ENCODE measurements around the gene CISH.

CISH gene

GRCh38 chr3:50639055-50639494 is 27.5 kb upstream of the CISH start:
- in situ Hi-C loops (cut with MboI; ENCODE audit: low pct_unique_long_range_greater_than_20kb, low sequenced_read_pairs, unreplicated experiment): no loop called here
- DNase-seq (ENCODE audit: low spot score): no peak
- TF ChIP-seq CTCF (IDR thresholded peaks at IDR 0.05; ENCODE audit: extremely low read depth, insufficient read depth, missing control alignments): no peak

GRCh38 chr3:50637945-50638344 is 26.4 kb upstream of the CISH start:
- DNase-seq (ENCODE audit: low spot score): no peak
- TF ChIP-seq CTCF (IDR thresholded peaks at IDR 0.05; ENCODE audit: extremely low read depth, insufficient read depth, missing control alignments): no peak
- in situ Hi-C loops (cut with MboI; ENCODE audit: low pct_unique_long_range_greater_than_20kb, low sequenced_read_pairs, unreplicated experiment): no loop called here

GRCh38 chr3:50637011-50637410 is 25.4 kb upstream of the CISH start:
- no peak for TF ChIP-seq CTCF (IDR thresholded peaks at IDR 0.05; ENCODE audit: extremely low read depth, insufficient read depth, missing control alignments)
- in situ Hi-C loops (cut with MboI; ENCODE audit: low pct_unique_long_range_greater_than_20kb, low sequenced_read_pairs, unreplicated experiment): no loop called here

GRCh38 chr3:50635066-50635465 is 23.5 kb upstream of the CISH start:
- DNase-seq (ENCODE audit: low spot score): no peak
- no peak for TF ChIP-seq CTCF (IDR thresholded peaks at IDR 0.05; ENCODE audit: extremely low read depth, insufficient read depth, missing control alignments)
- in situ Hi-C loops (cut with MboI; ENCODE audit: low pct_unique_long_range_greater_than_20kb, low sequenced_read_pairs, unreplicated experiment): no loop called here

More at GRCh38 chr3:50637011-50637410, 25.4 kb upstream of the CISH start:
- DNase-seq (ENCODE audit: low spot score): no peak

- in situ Hi-C loops (cut with MboI; ENCODE audit: low pct_unique_long_range_greater_than_20kb, low sequenced_read_pairs, unreplicated experiment): no loop called here
- no peak for TF ChIP-seq CTCF (IDR thresholded peaks at IDR 0.05; ENCODE audit: extremely low read depth, insufficient read depth, missing control alignments)
- DNase-seq (ENCODE audit: low spot score): no peak
Measured at GRCh38 chr3:50633230-50633790, 21.7 kb upstream of the CISH start.

GRCh38 chr3:50632450-50632849 is 20.9 kb upstream of the CISH start:
- TF ChIP-seq CTCF (IDR thresholded peaks at IDR 0.05; ENCODE audit: extremely low read depth, insufficient read depth, missing control alignments): peak; percentile 3
- in situ Hi-C loops (cut with MboI; ENCODE audit: low pct_unique_long_range_greater_than_20kb, low sequenced_read_pairs, unreplicated experiment): no loop called here
- no peak for DNase-seq (ENCODE audit: low spot score)

Measured in GM13977 (cell line).